RWPE2 (cell line): ENCODE results near the gene PPP6R3.

Experiments used
- ATAC-seq: fragments of 200-7000 bp; cut with Tn5 transposase; 3 replicates; pipeline ENCODE4 v1.9.1; 2021; ENCODE audit warnings: low read depth
- DNase-seq: peaks from one replicate; pipeline ENCODE4 v3.0.0-alpha.2; 2020; ENCODE audit warnings: low spot score
- H3K27ac ChIP-seq: fragments of 450-650 bp; 2 replicates; pipeline ENCODE4 v1.5.1; 2017; ENCODE audit warnings: mild to moderate bottlenecking; ENCODE audit not compliant: poor library complexity, severe bottlenecking
- H3K27me3 ChIP-seq: fragments of 250-450 bp; sonication (Bioruptor Pico); 2 replicates; pipeline ENCODE4 v1.5.1; 2021; ENCODE audit warnings: mild to moderate bottlenecking, moderate library complexity; ENCODE audit not compliant: insufficient read depth, poor library complexity, severe bottlenecking
- H3K36me3 ChIP-seq: fragments of 250-450 bp; sonication (Bioruptor Pico); 2 replicates; pipeline ENCODE4 v1.5.1; 2020; ENCODE audit warnings: low read depth, mild to moderate bottlenecking, moderate library complexity
- H3K4me1 ChIP-seq: fragments of 250-450 bp; sonication (Bioruptor Pico); 2 replicates; pipeline ENCODE4 v1.5.1; 2021; ENCODE audit warnings: mild to moderate bottlenecking, moderate library complexity; ENCODE audit not compliant: insufficient read depth, poor library complexity, severe bottlenecking
- H3K4me3 ChIP-seq: fragments of 250-450 bp; sonication (Bioruptor Pico); 2 replicates; pipeline ENCODE4 v1.5.1; 2021; ENCODE audit warnings: mild to moderate bottlenecking, moderate library complexity; ENCODE audit not compliant: severe bottlenecking
- H3K9me3 ChIP-seq: fragments of 250-450 bp; sonication (Bioruptor Pico); 2 replicates; pipeline ENCODE4 v1.5.1; 2021; ENCODE audit warnings: mild to moderate bottlenecking, moderate library complexity; ENCODE audit not compliant: severe bottlenecking
- CTCF ChIP-seq: fragments of 450-650 bp; IDR thresholded peaks from one replicate; pipeline ENCODE4 v1.5.1; 2017; ENCODE audit warnings: mild to moderate bottlenecking, moderate library complexity; ENCODE audit not compliant: poor library complexity, severe bottlenecking

Gene PPP6R3

GRCh38 chr11:68414496-68415221 lies 45.9 kb upstream of the PPP6R3 start:
- H3K9me3 ChIP-seq = no peaks in the 10 kb centered on the region
- H3K27me3 ChIP-seq = no peaks in the 10 kb centered on the region
- H3K4me3 ChIP-seq = no peak overlapping the region
- peaks cover 51% of the 10 kb centered on the region for H3K36me3 ChIP-seq
- DNase-seq = peak; percentile 42
- no peaks in the 10 kb centered on the region for H3K4me1 ChIP-seq
- TF ChIP-seq CTCF = no peak
- no peak overlapping the region for H3K27ac ChIP-seq
- ATAC-seq = no peak

- no peak overlapping the region for H3K4me3 ChIP-seq
- no peak overlapping the region for H3K27ac ChIP-seq
- H3K27me3 ChIP-seq = no peaks in the 10 kb centered on the region
- TF ChIP-seq CTCF = no peak
- H3K36me3 ChIP-seq = peaks cover 50% of the 10 kb centered on the region
- peak; percentile 49 for DNase-seq
- ATAC-seq = no peak
- H3K4me1 ChIP-seq = no peaks in the 10 kb centered on the region
- H3K9me3 ChIP-seq = no peaks in the 10 kb centered on the region
Observed at GRCh38 chr11:68416070-68416578, 44.4 kb upstream of the PPP6R3 start.

GRCh38 chr11:68418648-68419047 lies 41.9 kb upstream of the PPP6R3 start:
- Histone ChIP-seq H3K4me1 (no peaks in the 10 kb centered on the region), H3K4me3 (no peak overlapping the region), H3K27ac (no peak overlapping the region), H3K9me3 (no peaks in the 10 kb centered on the region), H3K36me3 (peaks cover 31% of the 10 kb centered on the region), H3K27me3 (no peaks in the 10 kb centered on the region)
- ATAC-seq = no peak
- no peak for DNase-seq
- TF ChIP-seq CTCF = no peak

- DNase-seq = no peak
Observed at GRCh38 chr11:68420171-68420570, 40.4 kb upstream of the PPP6R3 start.

More at GRCh38 chr11:68420171-68420570, 40.4 kb upstream of the PPP6R3 start:
- Histone ChIP-seq H3K27ac (no peak overlapping the region), H3K4me1 (no peaks in the 10 kb centered on the region), H3K27me3 (no peaks in the 10 kb centered on the region), H3K36me3 (peaks cover 27% of the 10 kb centered on the region), H3K4me3 (no peak overlapping the region), H3K9me3 (no peaks in the 10 kb centered on the region)
- no peak for ATAC-seq
- no peak for TF ChIP-seq CTCF
